ENCODE data around the gene CYTH4.

CYTH4 gene

DNA sequence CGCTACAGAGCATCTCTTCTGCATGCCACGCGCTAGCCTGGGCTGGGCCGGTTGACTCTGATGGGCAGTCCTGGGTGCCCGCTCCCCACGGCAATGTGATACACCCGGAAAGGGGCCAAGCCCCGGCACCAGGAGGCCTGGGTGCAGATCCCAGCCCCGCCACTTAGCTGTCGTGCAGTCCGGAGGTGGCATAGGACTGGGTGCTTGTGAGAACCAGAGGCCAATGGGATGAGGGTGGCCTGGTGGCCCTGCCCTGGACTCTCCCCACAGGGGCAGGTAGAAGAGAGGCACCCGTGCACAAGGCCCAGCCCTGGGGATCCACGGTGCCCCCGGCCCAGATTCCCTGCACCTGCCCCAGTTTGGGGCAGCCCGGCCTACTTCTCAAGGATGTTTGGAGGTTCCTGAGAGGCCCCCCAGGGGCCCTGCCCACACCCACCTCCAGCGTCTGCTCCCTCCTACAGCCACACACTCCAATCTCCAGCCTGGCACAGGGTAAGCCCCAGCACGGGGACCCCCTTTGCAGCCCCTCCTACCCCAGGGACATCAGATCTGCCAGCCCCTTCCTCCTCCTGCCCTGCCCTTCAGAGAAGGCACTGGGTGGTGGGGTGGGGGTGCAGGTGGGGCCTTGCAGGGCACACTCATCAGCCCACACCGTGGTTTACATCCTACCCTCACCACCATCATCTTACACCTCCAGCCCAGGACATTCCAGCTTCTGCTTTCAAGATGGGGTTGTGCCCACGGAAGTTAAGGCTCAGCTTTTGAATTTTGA is 66.9 kb downstream of the CYTH4 start:
- no peak for DNase-seq (ENCODE audit: low read depth)

DNA sequence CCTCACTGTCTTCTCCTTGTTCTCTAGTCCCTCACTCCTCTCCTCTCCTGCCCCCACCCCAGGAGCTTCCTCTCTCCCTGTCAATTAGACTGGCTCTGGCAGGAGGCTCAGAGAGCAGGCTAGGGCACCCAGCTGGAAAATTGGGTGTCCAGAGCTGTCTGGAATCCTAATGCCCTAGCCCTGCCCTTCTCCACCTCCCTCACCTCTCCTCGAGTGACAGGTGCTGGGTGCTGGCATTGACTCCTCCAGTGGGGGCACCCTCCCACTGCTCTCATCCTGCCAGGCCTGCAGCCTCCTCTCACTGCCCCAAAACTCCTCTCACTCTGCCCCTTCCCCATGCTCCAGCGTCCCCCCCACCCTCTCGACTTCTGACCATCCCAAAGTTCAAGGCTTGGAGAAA is 68.9 kb downstream of the CYTH4 start:
- no peak for DNase-seq (ENCODE audit: low read depth)

- no peak for DNase-seq (ENCODE audit: low read depth)
Measured at GRCh38 chr22:37352481-37352880, 70.2 kb downstream of the CYTH4 start.

- DNase-seq (ENCODE audit: low read depth), result no peak
Measured at GRCh38 chr22:37353839-37354238, 71.5 kb downstream of the CYTH4 start.

DNA sequence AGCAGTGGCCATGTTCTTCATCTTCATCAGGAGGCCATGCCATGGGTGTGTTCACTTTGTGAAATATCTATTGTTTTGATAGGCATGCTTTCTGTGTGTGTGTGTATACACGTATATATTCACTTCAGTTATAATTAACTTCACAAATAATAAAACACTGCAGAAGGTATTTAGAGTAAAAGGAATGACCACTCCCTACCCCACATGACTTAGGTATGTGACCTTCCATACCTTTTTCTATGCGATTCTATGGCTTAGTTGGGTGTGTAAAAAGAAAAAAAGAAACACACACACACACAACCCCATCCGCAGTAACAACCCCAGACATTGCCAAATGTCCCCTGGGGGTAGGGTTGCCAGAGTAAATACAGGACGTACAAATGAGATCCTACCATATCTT is 72.0 kb downstream of the CYTH4 start:
- no peak for DNase-seq (ENCODE audit: low read depth)

GRCh38 chr22:37354670-37355069 is 72.4 kb downstream of the CYTH4 start:
- DNase-seq (ENCODE audit: low read depth), result no peak

GRCh38 chr22:37355174-37355573 is 72.9 kb downstream of the CYTH4 start:
- no peak for DNase-seq (ENCODE audit: low read depth)

DNA sequence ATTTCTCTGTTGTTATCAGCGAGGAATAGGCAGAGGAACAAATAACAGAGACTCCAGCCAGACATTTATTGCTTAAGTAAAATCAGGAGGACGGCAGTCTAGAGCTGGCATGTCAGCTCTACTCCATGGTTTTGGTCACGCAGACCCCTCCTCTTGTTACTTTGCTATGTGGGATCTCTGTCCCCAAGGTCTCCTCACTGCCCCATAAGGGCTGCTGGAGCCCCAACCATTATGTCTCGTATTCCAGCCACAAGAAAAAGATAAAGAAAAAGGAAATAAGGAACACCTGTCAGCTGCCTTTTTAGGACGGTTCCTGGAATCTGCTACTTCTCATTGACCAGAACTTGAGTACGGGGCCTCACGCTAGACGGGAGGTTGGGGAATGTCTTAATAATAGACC is 74.6 kb downstream of the CYTH4 start:
- DNase-seq (ENCODE audit: low read depth), result no peak

DNA sequence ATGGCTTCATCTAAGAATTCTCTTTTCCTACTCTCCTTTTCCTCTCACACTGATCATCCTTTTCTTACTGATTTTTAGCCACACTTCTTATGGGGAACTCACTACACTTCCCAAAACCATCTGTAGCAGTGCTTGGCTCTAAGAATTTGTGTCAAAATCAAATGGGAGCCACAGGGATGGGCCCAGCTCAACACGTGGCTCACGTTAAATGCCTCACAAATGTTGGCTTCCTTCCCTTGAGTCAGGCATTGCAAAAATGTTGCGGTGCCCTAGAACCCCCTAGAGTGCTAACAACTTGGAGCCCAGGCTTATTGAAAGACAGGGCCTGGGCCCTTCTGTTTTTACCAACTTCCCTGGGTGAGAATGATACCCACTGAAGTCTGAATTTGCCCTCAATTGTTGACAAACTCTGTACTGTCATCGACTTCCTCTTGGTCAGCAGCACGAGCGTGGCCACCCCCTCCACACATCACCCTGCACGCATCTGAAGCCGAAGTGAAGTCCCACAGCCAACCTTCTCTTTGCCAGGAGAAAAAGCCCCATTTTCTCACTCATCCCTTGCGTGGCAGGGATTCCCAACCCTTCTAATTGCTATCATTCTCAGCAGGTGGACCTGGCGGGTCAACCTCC is 75.3 kb downstream of the CYTH4 start:
- no peak for DNase-seq (ENCODE audit: low read depth)

GRCh38 chr22:37358386-37358785 is 76.1 kb downstream of the CYTH4 start:
- no peak for DNase-seq (ENCODE audit: low read depth)

GRCh38 chr22:37358917-37359316 is 76.6 kb downstream of the CYTH4 start:
- DNase-seq (ENCODE audit: low read depth), result no peak

- DNase-seq (ENCODE audit: low read depth), result no peak
Measured at GRCh38 chr22:37362621-37363020, 80.3 kb downstream of the CYTH4 start.

- DNase-seq (ENCODE audit: low read depth), result no peak
Measured at GRCh38 chr22:37363261-37363992, 81.1 kb downstream of the CYTH4 start.
